ENCODE data around the gene GPD2.

- no peak for TF ChIP-seq TAF1 (IDR thresholded peaks at IDR 0.05; ENCODE audit: borderline replicate concordance, low read depth, low read length)
- no peak for TF ChIP-seq POLR2AphosphoS5 (IDR thresholded peaks at IDR 0.05; ENCODE audit: low read depth, low read length)
Measured at GRCh38 chr2:156429211-156429610, 7.0 kb upstream of the GPD2 start.

All from GM12892 (cell line).